Measurements from ENCODE around the gene TBX10.
A peak's percentile ranks its signal among the peaks of the same experiment; 100 is the strongest.
"Not testable (repeated sequence)": the region's sequence is repeated elsewhere in the genome, so short reads cannot be mapped to it uniquely, and the experiment has no call there.

TBX10 gene

GRCh38 chr11:67640021-67640757 is 626 bp upstream of the TBX10 start:
- H3K27me3 ChIP-seq (replicated peaks) = no peaks in the 10 kb centered on the region
- DNase-seq = peak; percentile 24
- in situ Hi-C loops (cut with HindIII; ENCODE audit: low pct_ligation_motif_present, low sequenced_read_pairs) = no loop called here

DNA sequence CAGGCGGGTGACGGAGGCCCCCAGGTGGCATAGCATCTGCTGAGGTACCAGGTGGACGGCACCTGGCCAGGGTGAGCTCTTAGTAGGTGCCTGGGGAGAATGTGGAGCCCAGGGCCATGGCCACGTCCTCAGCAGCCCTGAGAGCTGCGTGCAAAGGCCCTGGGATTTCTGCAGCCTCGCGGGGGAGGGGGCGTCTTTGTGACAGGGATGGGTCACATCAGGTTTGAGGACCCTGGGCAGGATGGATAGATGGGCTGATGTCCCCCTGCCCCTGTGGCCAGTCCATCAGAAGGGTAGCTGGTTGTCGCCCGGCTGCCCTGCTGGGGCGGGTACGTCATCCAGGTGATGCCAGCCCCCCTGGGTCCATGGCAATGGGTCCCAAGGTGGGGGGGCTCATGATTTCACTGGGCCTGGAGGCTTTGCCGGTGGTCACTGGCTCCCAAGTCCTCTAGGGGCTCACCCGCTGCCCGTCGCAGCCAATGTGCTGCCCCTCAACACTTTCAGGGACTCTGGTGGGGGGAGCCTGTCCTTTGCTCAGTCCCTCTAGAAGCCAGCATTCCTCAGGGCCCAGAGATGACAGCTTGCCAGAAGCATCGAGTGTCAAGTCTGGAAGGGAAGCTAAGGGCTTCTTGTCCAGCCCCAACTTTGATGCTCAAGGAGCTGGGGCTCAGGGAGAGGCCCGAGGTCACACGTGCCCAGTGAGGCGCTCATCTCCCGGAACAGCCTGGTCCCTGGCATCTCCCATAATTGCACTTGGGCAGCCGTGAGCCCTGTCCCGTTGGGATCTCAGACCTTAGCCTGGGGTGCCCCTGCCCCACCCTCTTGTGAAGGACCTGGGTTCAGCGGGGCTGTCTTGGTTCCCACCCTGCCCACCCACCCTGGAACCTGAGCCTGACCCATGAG is 777 bp downstream of the TBX10 start:
- TF ChIP-seq CTCF (IDR thresholded peaks at IDR 0.05; ENCODE audit: low read depth, low read length, missing control alignments) = no peak
- H3K27ac ChIP-seq = no peak overlapping the region
- in situ Hi-C loops (cut with HindIII; ENCODE audit: low pct_ligation_motif_present, low sequenced_read_pairs) = no loop called here
- no peak overlapping the region for H3K4me3 ChIP-seq (ENCODE audit: low read depth, low read length)
- no peak for DNase-seq
- H3K27me3 ChIP-seq (replicated peaks) = no peaks in the 10 kb centered on the region
- no peaks in the 10 kb centered on the region for H3K36me3 ChIP-seq (replicated peaks)

More at GRCh38 chr11:67640021-67640757, 626 bp upstream of the TBX10 start:
- H3K4me3 ChIP-seq (ENCODE audit: low read depth, low read length) = no peak overlapping the region
- no peaks in the 10 kb centered on the region for H3K36me3 ChIP-seq (replicated peaks)
- peak; percentile 85 for TF ChIP-seq CTCF (IDR thresholded peaks at IDR 0.05; ENCODE audit: low read depth, low read length, missing control alignments)
- H3K27ac ChIP-seq = no peak overlapping the region

GRCh38 chr11:67637441-67637840 is 2.1 kb downstream of the TBX10 start:
- in situ Hi-C loops (cut with HindIII; ENCODE audit: low pct_ligation_motif_present, low sequenced_read_pairs) = not testable (repeated sequence)

DNA sequence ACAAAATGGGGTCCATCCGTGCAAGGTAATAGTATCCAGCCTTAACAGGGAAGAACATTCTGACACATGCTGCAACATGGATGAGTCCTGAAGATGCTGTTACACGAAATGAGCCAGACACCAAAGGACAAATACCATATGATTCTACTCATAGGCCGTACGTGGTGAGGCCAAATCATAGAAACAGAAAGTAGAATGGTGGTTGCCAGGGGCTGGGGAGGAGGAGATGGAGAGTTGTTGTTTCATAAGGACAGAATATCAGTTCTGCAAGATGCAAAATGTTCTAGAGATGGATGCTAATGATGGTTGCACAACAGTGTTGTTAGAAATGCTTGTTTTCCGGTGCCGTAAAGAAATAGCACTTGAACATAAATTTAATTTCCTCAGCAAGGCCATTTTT is 2.6 kb downstream of the TBX10 start:
- DNase-seq = no peak
- H3K27ac ChIP-seq = no peak overlapping the region
- TF ChIP-seq CTCF (IDR thresholded peaks at IDR 0.05; ENCODE audit: low read depth, low read length, missing control alignments) = no peak
- no peak overlapping the region for H3K4me3 ChIP-seq (ENCODE audit: low read depth, low read length)
- no peaks in the 10 kb centered on the region for H3K27me3 ChIP-seq (replicated peaks)
- no peaks in the 10 kb centered on the region for H3K36me3 ChIP-seq (replicated peaks)
- in situ Hi-C loops (cut with HindIII; ENCODE audit: low pct_ligation_motif_present, low sequenced_read_pairs) = no loop called here

More at GRCh38 chr11:67637441-67637840, 2.1 kb downstream of the TBX10 start:
- H3K4me3 ChIP-seq (ENCODE audit: low read depth, low read length); H3K27me3 ChIP-seq (replicated peaks); H3K36me3 ChIP-seq (replicated peaks); H3K27ac ChIP-seq; DNase-seq: not testable (repeated sequence)

DNA sequence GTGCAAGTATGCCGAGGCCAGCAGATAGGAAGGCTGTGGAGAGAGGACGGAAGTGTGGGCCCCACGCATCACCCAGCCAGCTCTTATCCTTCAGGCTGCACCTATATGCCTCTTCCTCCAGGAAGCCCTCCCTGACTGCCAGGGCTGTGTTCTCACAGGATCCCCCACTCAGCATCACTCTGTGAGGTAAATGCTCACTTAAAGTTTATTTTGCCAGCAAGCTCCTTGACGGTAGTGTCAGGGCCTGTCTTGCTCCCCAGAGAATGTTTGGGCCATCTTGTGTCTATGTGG is 4.4 kb downstream of the TBX10 start:
- no peak for DNase-seq
- no peak for TF ChIP-seq CTCF (IDR thresholded peaks at IDR 0.05; ENCODE audit: low read depth, low read length, missing control alignments)
- Histone ChIP-seq H3K27me3 (replicated peaks) (no peaks in the 10 kb centered on the region), H3K27ac (no peak overlapping the region), H3K4me3 (ENCODE audit: low read depth, low read length) (no peak overlapping the region), H3K36me3 (replicated peaks) (no peaks in the 10 kb centered on the region)
- in situ Hi-C loops (cut with HindIII; ENCODE audit: low pct_ligation_motif_present, low sequenced_read_pairs) = no loop called here

- Histone ChIP-seq H3K36me3 (replicated peaks) (no peaks in the 10 kb centered on the region), H3K27ac (no peak overlapping the region), H3K27me3 (replicated peaks) (no peaks in the 10 kb centered on the region), H3K4me3 (ENCODE audit: low read depth, low read length) (no peak overlapping the region)
- DNase-seq = no peak
- in situ Hi-C loops (cut with HindIII; ENCODE audit: low pct_ligation_motif_present, low sequenced_read_pairs) = no loop called here
- no peak for TF ChIP-seq CTCF (IDR thresholded peaks at IDR 0.05; ENCODE audit: low read depth, low read length, missing control alignments)
These were observed 5.0 kb downstream of the TBX10 start for GRCh38 chr11:67634366-67635230.
